Limb (tissue), 2 donors: ENCODE results near the gene HIF3A.
"Not testable (repeated sequence)": the region's sequence is repeated elsewhere in the genome, so short reads cannot be mapped to it uniquely, and the experiment has no call there.

Source experiments
- DNase-seq, 2 donors: peaks; one replicate each; pipeline ENCODE4 v3.0.0-alpha.2; 2016; ENCODE audit errors: extremely low spot score in 2 of 2

The HIF3A gene

GRCh38 chr19:46296722-46297461 is at the start of gene HIF3A:
HIF3A (plus strand) TSS chr19:46297042; CDS start chr19:46297077, 35 bp downstream.
- peak; percentile 92 to 96 for DNase-seq

GRCh38 chr19:46250076-46250735 is 46.6 kb upstream of the HIF3A start:
- DNase-seq, result no peak

GRCh38 chr19:46251416-46251815 is 45.4 kb upstream of the HIF3A start:
- DNase-seq, result no peak

- no peak for DNase-seq
These were observed 42.1 kb upstream of the HIF3A start for GRCh38 chr19:46254776-46255175.

GRCh38 chr19:46256855-46257254 is 40.0 kb upstream of the HIF3A start:
- no peak for DNase-seq

- DNase-seq, result not testable (repeated sequence)
These were observed 35.3 kb upstream of the HIF3A start for GRCh38 chr19:46261501-46261900.

- DNase-seq, result not testable (repeated sequence)
These were observed 34.1 kb upstream of the HIF3A start for GRCh38 chr19:46262684-46263296.

- DNase-seq, result not testable (repeated sequence)
These were observed 32.0 kb upstream of the HIF3A start for GRCh38 chr19:46264801-46265200.

GRCh38 chr19:46265217-46265828 is 31.5 kb upstream of the HIF3A start:
- DNase-seq, result peak; percentile 81 to 82

- no peak for DNase-seq
These were observed 27.7 kb upstream of the HIF3A start for GRCh38 chr19:46269101-46269500.

- no peak for DNase-seq
These were observed 26.2 kb upstream of the HIF3A start for GRCh38 chr19:46270521-46271256.

GRCh38 chr19:46271481-46272197 is 25.2 kb upstream of the HIF3A start:
- no peak for DNase-seq

GRCh38 chr19:46273931-46274330 is 22.9 kb upstream of the HIF3A start:
- not testable (repeated sequence) for DNase-seq

- DNase-seq, result no peak
These were observed 17.7 kb upstream of the HIF3A start for GRCh38 chr19:46279177-46279576.

GRCh38 chr19:46283771-46284170 is 13.1 kb upstream of the HIF3A start:
- DNase-seq, result no peak

- no peak for DNase-seq
These were observed 12.2 kb upstream of the HIF3A start for GRCh38 chr19:46284635-46285034.

- no peak for DNase-seq
These were observed 9.3 kb upstream of the HIF3A start for GRCh38 chr19:46287585-46287984.

GRCh38 chr19:46288896-46289588 is 7.8 kb upstream of the HIF3A start:
- peak in 1 of 2 donors; percentile 33 for DNase-seq

- no peak for DNase-seq
These were observed 6.9 kb upstream of the HIF3A start for GRCh38 chr19:46289724-46290619.
